SH-SY5Y (cell line): ENCODE data around the gene MYLK.
A peak's percentile ranks its signal among the peaks of the same experiment; 100 is the strongest.

Source experiments
- GATA2 ChIP-seq: IDR thresholded peaks from 2 replicates; pipeline ENCODE4 v1.6.1; 2011; ENCODE audit warnings: mild to moderate bottlenecking, low read depth, low read length
- GATA3 ChIP-seq: IDR thresholded peaks from 2 replicates; pipeline ENCODE4 v1.6.1; 2011; ENCODE audit warnings: low read depth, mild to moderate bottlenecking, low read length, moderate library complexity

DNA sequence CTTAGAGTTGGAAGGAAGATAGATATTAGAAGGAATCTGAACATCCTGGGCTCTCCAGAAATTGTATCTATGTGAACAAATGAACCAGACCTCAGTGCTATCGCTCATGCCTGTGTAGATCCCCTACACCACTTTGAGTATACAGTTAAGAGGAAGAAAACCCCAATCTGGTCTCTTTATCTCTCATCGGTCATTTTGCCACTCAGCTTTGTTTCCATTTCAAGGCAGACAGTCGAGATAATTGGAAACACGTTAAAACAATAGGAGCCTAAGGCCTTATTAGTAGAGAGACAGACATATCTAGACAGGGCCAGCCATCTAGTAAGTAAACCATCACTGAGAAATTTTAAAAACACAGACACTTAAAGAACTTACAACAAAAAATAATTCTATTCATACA lies 101.6 kb downstream of the MYLK start:
- peak; percentile 76; the same call in 1 of the 2 replicates for TF ChIP-seq GATA2
- TF ChIP-seq GATA3: peak; percentile 69
